ENCODE data around the gene ILKAP.

- TF ChIP-seq, protein P1, sequence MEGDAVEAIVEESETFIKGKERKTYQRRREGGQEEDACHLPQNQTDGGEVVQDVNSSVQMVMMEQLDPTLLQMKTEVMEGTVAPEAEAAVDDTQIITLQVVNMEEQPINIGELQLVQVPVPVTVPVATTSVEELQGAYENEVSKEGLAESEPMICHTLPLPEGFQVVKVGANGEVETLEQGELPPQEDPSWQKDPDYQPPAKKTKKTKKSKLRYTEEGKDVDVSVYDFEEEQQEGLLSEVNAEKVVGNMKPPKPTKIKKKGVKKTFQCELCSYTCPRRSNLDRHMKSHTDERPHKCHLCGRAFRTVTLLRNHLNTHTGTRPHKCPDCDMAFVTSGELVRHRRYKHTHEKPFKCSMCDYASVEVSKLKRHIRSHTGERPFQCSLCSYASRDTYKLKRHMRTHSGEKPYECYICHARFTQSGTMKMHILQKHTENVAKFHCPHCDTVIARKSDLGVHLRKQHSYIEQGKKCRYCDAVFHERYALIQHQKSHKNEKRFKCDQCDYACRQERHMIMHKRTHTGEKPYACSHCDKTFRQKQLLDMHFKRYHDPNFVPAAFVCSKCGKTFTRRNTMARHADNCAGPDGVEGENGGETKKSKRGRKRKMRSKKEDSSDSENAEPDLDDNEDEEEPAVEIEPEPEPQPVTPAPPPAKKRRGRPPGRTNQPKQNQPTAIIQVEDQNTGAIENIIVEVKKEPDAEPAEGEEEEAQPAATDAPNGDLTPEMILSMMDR (IDR thresholded peaks at IDR 0.05): no peak
- TF ChIP-seq POLR2AphosphoS5 (IDR thresholded peaks at IDR 0.05): no peak
- TF ChIP-seq POLR2A (IDR thresholded peaks at IDR 0.05): no peak
Measured at GRCh38 chr2:238140040-238140439, 63.5 kb downstream of the ILKAP start.

Data from stomach (tissue), 4 donors.